ENCODE data around the gene FYB1. TPM values are rescaled to one million over a fixed set of nuclear protein-coding genes. Genes with fewer than 3 reads are reported as not detected.

Gene FYB1
- total and polyA plus RNA-seq, 2 of the 4 experiments (the other 2 are of a cell fraction) = not detected

DNA sequence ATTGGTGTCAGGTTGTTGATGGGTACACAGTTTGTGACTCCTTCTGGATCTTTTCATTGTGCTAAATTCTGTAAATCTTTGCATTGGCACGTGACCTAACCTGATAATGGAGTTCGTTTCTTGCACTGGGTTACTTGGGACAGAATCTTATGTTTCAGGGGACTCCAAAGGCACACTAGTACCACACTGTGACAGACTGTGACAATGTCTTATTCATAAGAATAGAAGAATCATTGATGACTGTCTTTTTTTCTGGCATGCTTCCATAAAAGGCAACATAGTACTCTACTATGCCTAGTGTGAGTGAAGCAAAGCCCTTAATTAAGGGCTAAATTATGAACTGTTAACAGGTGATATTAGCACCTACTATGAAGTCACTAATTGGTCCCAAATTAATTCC lies 109.8 kb downstream of the FYB1 start:
- H3K9ac ChIP-seq (ENCODE audit: low read depth, low read length) = no peak overlapping the region
- H3K4me3 ChIP-seq (ENCODE audit: insufficient read depth, low read depth, low read length) = no peak overlapping the region
- no peak overlapping the region for H3K4me2 ChIP-seq (ENCODE audit: low read depth, low read length)
- H2AK5ac ChIP-seq (ENCODE audit: low read depth, low read length) = no peak overlapping the region
- H3K23ac ChIP-seq (ENCODE audit: low read depth, low read length) = no peak overlapping the region
- H2BK5ac ChIP-seq (ENCODE audit: low read depth, low read length, poor library complexity, severe bottlenecking) = no peak overlapping the region
- 0 out of 3 replicates have a peak overlapping the region, but pooled peaks have one; percentile 47 for H2BK15ac ChIP-seq (ENCODE audit: low read depth, low read length)
- no peak overlapping the region for H4K5ac ChIP-seq (ENCODE audit: low read depth, low read length)
- no peak overlapping the region for H2AFZ ChIP-seq (replicated peaks; ENCODE audit: low read length, poor library complexity)
- no peaks in the 10 kb centered on the region for H3K4me1 ChIP-seq (ENCODE audit: control insufficient read depth, insufficient read depth, low read length)
- no peak overlapping the region for H3K18ac ChIP-seq (ENCODE audit: low read depth, low read length)
- H3K9me3 ChIP-seq (ENCODE audit: control insufficient read depth, insufficient read depth, low read length) = no peaks in the 10 kb centered on the region
- no peak overlapping the region for H2BK120ac ChIP-seq (ENCODE audit: low read depth, low read length)
- no peak for DNase-seq
- H3K56ac ChIP-seq (ENCODE audit: extremely low read depth, insufficient read depth, low read length) = no peak overlapping the region
- no peaks in the 10 kb centered on the region for H3K36me3 ChIP-seq (ENCODE audit: control insufficient read depth, insufficient read depth, low read length)
- H4K91ac ChIP-seq (ENCODE audit: insufficient read depth, low read depth, low read length) = no peak overlapping the region
- no peak overlapping the region for H2BK20ac ChIP-seq (ENCODE audit: low read depth, low read length)
- H3K14ac ChIP-seq (replicated peaks; ENCODE audit: low read depth, low read length) = no peak overlapping the region
- CTCF ChIA-PET = no interaction called here
- no peak for ATAC-seq (ENCODE audit: low read depth)
- H4K20me1 ChIP-seq (ENCODE audit: insufficient read depth, low read length) = no peaks in the 10 kb centered on the region
- intact Hi-C loops (cut with micrococcal nuclease) (no loop called here), dilution Hi-C loops (cut with HindIII; ENCODE audit: low sequenced_read_pairs, unreplicated experiment) (no loop called here), in situ Hi-C loops (cut with MboI; ENCODE audit: low sequenced_read_pairs) (no loop called here)
- no peaks in the 10 kb centered on the region for H3K79me1 ChIP-seq (ENCODE audit: low read depth in 1 of 2, low read length in 2 of 2)
- POLR2A ChIA-PET (ENCODE audit: unreplicated experiment) = no interaction called here
- TF ChIP-seq, protein P1, sequence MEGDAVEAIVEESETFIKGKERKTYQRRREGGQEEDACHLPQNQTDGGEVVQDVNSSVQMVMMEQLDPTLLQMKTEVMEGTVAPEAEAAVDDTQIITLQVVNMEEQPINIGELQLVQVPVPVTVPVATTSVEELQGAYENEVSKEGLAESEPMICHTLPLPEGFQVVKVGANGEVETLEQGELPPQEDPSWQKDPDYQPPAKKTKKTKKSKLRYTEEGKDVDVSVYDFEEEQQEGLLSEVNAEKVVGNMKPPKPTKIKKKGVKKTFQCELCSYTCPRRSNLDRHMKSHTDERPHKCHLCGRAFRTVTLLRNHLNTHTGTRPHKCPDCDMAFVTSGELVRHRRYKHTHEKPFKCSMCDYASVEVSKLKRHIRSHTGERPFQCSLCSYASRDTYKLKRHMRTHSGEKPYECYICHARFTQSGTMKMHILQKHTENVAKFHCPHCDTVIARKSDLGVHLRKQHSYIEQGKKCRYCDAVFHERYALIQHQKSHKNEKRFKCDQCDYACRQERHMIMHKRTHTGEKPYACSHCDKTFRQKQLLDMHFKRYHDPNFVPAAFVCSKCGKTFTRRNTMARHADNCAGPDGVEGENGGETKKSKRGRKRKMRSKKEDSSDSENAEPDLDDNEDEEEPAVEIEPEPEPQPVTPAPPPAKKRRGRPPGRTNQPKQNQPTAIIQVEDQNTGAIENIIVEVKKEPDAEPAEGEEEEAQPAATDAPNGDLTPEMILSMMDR (conservative IDR thresholded peaks at IDR 0.05; ENCODE audit: low read depth, low read length) = no peak
- TF ChIP-seq RAD21 (IDR thresholded peaks at IDR 0.05; ENCODE audit: low read length) (no peak), SMC3 (IDR thresholded peaks at IDR 0.05; ENCODE audit: low read depth, low read length) (no peak), RCOR1 (IDR thresholded peaks at IDR 0.05; ENCODE audit: insufficient replicate concordance, low read length) (no peak), MAZ (IDR thresholded peaks at IDR 0.05; ENCODE audit: borderline replicate concordance, low read depth, low read length) (no peak), MXI1 (IDR thresholded peaks at IDR 0.05; ENCODE audit: borderline replicate concordance, low read depth, low read length) (no peak), NFE2L2 (IDR thresholded peaks at IDR 0.05; ENCODE audit: low read depth, low read length) (no peak), CHD1 (IDR thresholded peaks at IDR 0.05; ENCODE audit: low read depth, low read length) (no peak), BHLHE40 (IDR thresholded peaks at IDR 0.05; ENCODE audit: low read depth, low read length) (no peak), RFX5 (IDR thresholded peaks at IDR 0.05; ENCODE audit: low read depth, low read length) (no peak), MAFK (IDR thresholded peaks at IDR 0.05; ENCODE audit: low read depth, low read length) (no peak), FOS (IDR thresholded peaks at IDR 0.05; ENCODE audit: low read depth, low read length) (no peak), POLR2A (IDR thresholded peaks at IDR 0.05; ENCODE audit: low read depth, low read length) (no peak), CEBPB (IDR thresholded peaks at IDR 0.05; ENCODE audit: low read depth, low read length) (no peak)
- TF ChIP-seq, protein P2, sequence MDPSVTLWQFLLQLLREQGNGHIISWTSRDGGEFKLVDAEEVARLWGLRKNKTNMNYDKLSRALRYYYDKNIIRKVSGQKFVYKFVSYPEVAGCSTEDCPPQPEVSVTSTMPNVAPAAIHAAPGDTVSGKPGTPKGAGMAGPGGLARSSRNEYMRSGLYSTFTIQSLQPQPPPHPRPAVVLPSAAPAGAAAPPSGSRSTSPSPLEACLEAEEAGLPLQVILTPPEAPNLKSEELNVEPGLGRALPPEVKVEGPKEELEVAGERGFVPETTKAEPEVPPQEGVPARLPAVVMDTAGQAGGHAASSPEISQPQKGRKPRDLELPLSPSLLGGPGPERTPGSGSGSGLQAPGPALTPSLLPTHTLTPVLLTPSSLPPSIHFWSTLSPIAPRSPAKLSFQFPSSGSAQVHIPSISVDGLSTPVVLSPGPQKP (IDR thresholded peaks at IDR 0.05; ENCODE audit: borderline replicate concordance, low read depth, low read length) = no peak
- TF ChIP-seq, protein P3, sequence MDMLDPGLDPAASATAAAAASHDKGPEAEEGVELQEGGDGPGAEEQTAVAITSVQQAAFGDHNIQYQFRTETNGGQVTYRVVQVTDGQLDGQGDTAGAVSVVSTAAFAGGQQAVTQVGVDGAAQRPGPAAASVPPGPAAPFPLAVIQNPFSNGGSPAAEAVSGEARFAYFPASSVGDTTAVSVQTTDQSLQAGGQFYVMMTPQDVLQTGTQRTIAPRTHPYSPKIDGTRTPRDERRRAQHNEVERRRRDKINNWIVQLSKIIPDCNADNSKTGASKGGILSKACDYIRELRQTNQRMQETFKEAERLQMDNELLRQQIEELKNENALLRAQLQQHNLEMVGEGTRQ (IDR thresholded peaks at IDR 0.05; ENCODE audit: low read depth, low read length) = no peak
- no peaks in the 10 kb centered on the region for H3K9me1 ChIP-seq (ENCODE audit: insufficient read depth, low read length)
- no peaks in the 10 kb centered on the region for H3K27me3 ChIP-seq (ENCODE audit: control insufficient read depth, insufficient read depth, low read length)
- no peak overlapping the region for H2AK9ac ChIP-seq (replicated peaks; ENCODE audit: low read depth, low read length, poor library complexity)
- WGBS, 2 experiments (ENCODE audit: extremely low coverage in 2 of 2, insufficient read length in 1 of 2) = no CpG with 5 or more reads among the region's 2 CpGs
- no TSS peak for BruUV-seq (replicated peaks)
- H3K4ac ChIP-seq (ENCODE audit: low read depth, low read length) = no peak overlapping the region
- H4K8ac ChIP-seq (ENCODE audit: low read depth in 2 of 2, low read length in 2 of 2) = no peak overlapping the region
- no peak overlapping the region for H3K27ac ChIP-seq (ENCODE audit: insufficient read depth, low read length)
